Stomach (tissue), 4 donors: ENCODE data around the gene NHSL1.

Experiments used
- CTCF ChIP-seq, 7 experiments: fragments of 450-650 bp in 4 of 7; fragments of 200-600 bp in 3 of 7; sonication (generic) in 3 of 7; IDR thresholded peaks; one replicate each; pipeline ENCODE4 v1.5.1; 2016 to 2019; ENCODE audit warnings: antibody characterized with exemption in 7 of 7, control low read depth in 2 of 7, mild to moderate bottlenecking in 1 of 7
- POLR2A ChIP-seq, 4 donors: fragments of 450-650 bp; IDR thresholded peaks; one replicate each; pipeline ENCODE4 v1.6.1; 2016; ENCODE audit warnings: antibody characterized with exemption in 4 of 4, control low read depth in 2 of 4, mild to moderate bottlenecking in 1 of 4, moderate library complexity in 1 of 4
- POLR2AphosphoS5 ChIP-seq, 3 donors: sonication (generic); formaldehyde crosslinking; IDR thresholded peaks; one replicate each; pipeline ENCODE4 v1.6.1; 2016; ENCODE audit warnings: antibody characterized with exemption in 3 of 3

- TF ChIP-seq CTCF (IDR thresholded peaks at IDR 0.05), result no peak
- peak in 1 of 3 donors; percentile 14 for TF ChIP-seq POLR2AphosphoS5 (IDR thresholded peaks at IDR 0.05)
- TF ChIP-seq POLR2A (IDR thresholded peaks at IDR 0.05), result no peak
Observed at GRCh38 chr6:138541823-138542481, 42.7 kb upstream of the NHSL1 start.
